SK-N-MC (cell line): ENCODE data around the gene TTC28.

Experiments
- DNase-seq: peaks from one replicate; pipeline ENCODE4 v3.0.0-alpha.2; 2011; ENCODE audit warnings: low read depth, low spot score
- H3K27ac ChIP-seq: fragments of 200-600 bp; sonication (generic); 2 replicates; pipeline ENCODE4 v1.5.1; 2016; ENCODE audit warnings: mixed run types
- H3K36me3 ChIP-seq: fragments of 200-600 bp; sonication (generic); 2 replicates; pipeline ENCODE4 v1.6.1; 2017; ENCODE audit warnings: antibody characterized with exemption, low read length, mixed read lengths; ENCODE audit not compliant: insufficient read depth
- H3K4me3 ChIP-seq: fragments of 200-600 bp; sonication (generic); 2 replicates; pipeline ENCODE4 v1.5.1; 2016
- H3K9ac ChIP-seq: fragments of 200-600 bp; sonication (generic); 2 replicates; pipeline ENCODE4 v1.8.0; 2017; ENCODE audit warnings: mixed run types, mixed read lengths; ENCODE audit not compliant: insufficient read length
- H3K9me3 ChIP-seq: fragments of 200-600 bp; sonication (generic); 2 replicates; pipeline ENCODE4 v1.6.1; 2017; ENCODE audit warnings: low read depth, mild to moderate bottlenecking, antibody characterized with exemption, low read length, moderate library complexity, mixed read lengths
- EZH2 ChIP-seq: fragments of 200-600 bp; sonication (generic); IDR thresholded peaks from one replicate; pipeline ENCODE4 v1.6.1; 2017; ENCODE audit warnings: antibody characterized with exemption
- FOXP2 ChIP-seq: optimal IDR thresholded peaks from 2 replicates; pipeline ENCODE3; 2011; ENCODE audit warnings: mild to moderate bottlenecking, moderate library complexity; ENCODE audit not compliant: insufficient read depth; ENCODE audit errors: extremely low read length, control extremely low read depth
- POLR2AphosphoS5 ChIP-seq: IDR thresholded peaks from 2 replicates; pipeline ENCODE4 v1.6.1; 2012; ENCODE audit warnings: mild to moderate bottlenecking, low read depth, low read length, borderline replicate concordance

TTC28 gene

GRCh38 chr22:28268171-28268570 is 411.5 kb downstream of the TTC28 start:
- Histone ChIP-seq H3K36me3 (no peaks in the 10 kb centered on the region), H3K9ac (no peak overlapping the region), H3K4me3 (no peak overlapping the region), H3K9me3 (no peaks in the 10 kb centered on the region), H3K27ac (no peak overlapping the region)
- DNase-seq: no peak
- TF ChIP-seq FOXP2: no peak
- TF ChIP-seq POLR2AphosphoS5: no peak
- no peak for TF ChIP-seq EZH2

GRCh38 chr22:28260619-28261018 is 419.0 kb downstream of the TTC28 start:
- TF ChIP-seq EZH2: no peak
- TF ChIP-seq FOXP2: no peak
- no peak for TF ChIP-seq POLR2AphosphoS5

GRCh38 chr22:28259774-28260312 is 419.8 kb downstream of the TTC28 start:
- no peak for TF ChIP-seq POLR2AphosphoS5
- TF ChIP-seq EZH2: no peak
- TF ChIP-seq FOXP2: no peak
- Histone ChIP-seq H3K9ac (no peak overlapping the region), H3K4me3 (no peak overlapping the region), H3K9me3 (no peaks in the 10 kb centered on the region), H3K27ac (peak overlapping the region; percentile 7; the same call in 1 of the 2 replicates), H3K36me3 (no peaks in the 10 kb centered on the region)
- no peak for DNase-seq

More at GRCh38 chr22:28260619-28261018, 419.0 kb downstream of the TTC28 start:
- no peak overlapping the region for H3K9ac ChIP-seq
- no peak for DNase-seq
- no peaks in the 10 kb centered on the region for H3K9me3 ChIP-seq
- no peaks in the 10 kb centered on the region for H3K36me3 ChIP-seq
- no peak overlapping the region for H3K27ac ChIP-seq
- H3K4me3 ChIP-seq: no peak overlapping the region

DNA sequence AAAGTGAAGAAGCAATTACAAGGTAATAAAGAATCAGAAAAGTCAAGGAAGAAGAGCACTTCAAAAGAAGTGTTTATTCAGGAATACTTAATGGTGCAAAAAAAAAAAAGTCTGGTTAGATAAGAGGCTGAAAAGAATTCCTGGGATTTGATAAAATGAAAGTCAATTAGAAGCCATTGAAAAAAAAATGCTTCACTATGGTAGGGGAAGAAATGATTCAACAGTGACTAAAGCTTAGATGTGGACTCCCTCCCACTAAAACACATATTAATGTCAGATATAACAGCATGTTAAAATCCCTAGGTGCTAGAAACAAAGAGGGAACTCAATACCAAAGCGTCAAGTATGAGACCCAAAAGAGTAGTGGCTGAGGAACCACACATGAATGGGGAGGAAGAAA is 425.2 kb downstream of the TTC28 start:
- no peak for DNase-seq
- no peak overlapping the region for H3K4me3 ChIP-seq
- no peak overlapping the region for H3K9ac ChIP-seq
- H3K36me3 ChIP-seq: no peaks in the 10 kb centered on the region
- no peaks in the 10 kb centered on the region for H3K9me3 ChIP-seq
- H3K27ac ChIP-seq: no peak overlapping the region
- TF ChIP-seq EZH2 (no peak), POLR2AphosphoS5 (no peak), FOXP2 (no peak)

GRCh38 chr22:28252539-28252938 is 427.1 kb downstream of the TTC28 start:
- no peaks in the 10 kb centered on the region for H3K9me3 ChIP-seq
- H3K27ac ChIP-seq: no peak overlapping the region
- H3K4me3 ChIP-seq: no peak overlapping the region
- no peak for TF ChIP-seq POLR2AphosphoS5
- no peak for TF ChIP-seq EZH2
- TF ChIP-seq FOXP2: no peak
- no peak for DNase-seq
- H3K36me3 ChIP-seq: no peaks in the 10 kb centered on the region
- no peak overlapping the region for H3K9ac ChIP-seq

DNA sequence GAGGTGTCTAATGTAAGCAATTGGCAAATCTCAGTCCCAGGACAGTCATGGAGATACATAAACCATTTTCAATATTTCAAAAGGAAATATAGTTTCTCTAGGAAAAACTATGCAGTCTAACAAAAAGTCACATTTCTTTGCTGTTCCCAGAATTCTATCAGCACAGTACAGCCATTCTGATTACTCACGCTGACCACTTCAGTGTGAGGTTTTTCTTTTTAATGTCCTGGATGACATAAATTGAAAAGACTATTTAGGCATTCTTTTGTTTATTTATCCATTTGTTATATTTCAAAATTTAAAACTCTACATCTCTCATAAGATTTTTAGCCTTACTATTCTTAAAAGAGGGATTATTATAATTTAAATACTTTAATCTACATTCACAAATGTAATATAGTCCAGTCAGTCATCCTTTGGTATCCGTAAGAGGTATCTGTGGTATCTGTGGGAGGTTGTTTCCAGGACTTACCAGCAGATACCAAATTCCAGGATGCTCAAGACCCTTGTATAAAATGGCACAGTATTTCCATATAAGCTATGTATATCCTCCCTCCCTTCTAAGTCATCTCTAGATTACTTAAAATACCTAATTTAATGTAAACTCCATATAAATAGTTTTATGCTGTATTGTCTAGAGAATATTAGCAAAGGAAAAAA is 429.5 kb downstream of the TTC28 start:
- Histone ChIP-seq H3K27ac (no peak overlapping the region), H3K36me3 (no peaks in the 10 kb centered on the region), H3K4me3 (no peak overlapping the region), H3K9me3 (no peaks in the 10 kb centered on the region), H3K9ac (no peak overlapping the region)
- DNase-seq: no peak
- TF ChIP-seq POLR2AphosphoS5 (no peak), FOXP2 (no peak), EZH2 (no peak)

- no peak overlapping the region for H3K27ac ChIP-seq
- no peaks in the 10 kb centered on the region for H3K9me3 ChIP-seq
- DNase-seq: no peak
- H3K4me3 ChIP-seq: no peak overlapping the region
- no peaks in the 10 kb centered on the region for H3K36me3 ChIP-seq
- TF ChIP-seq POLR2AphosphoS5 (no peak), EZH2 (no peak), FOXP2 (no peak)
- no peak overlapping the region for H3K9ac ChIP-seq
Observed at GRCh38 chr22:28249402-28249801, 430.2 kb downstream of the TTC28 start.

- no peak for DNase-seq
- no peak overlapping the region for H3K27ac ChIP-seq
- TF ChIP-seq POLR2AphosphoS5: no peak
- TF ChIP-seq FOXP2: no peak
- no peak for TF ChIP-seq EZH2
- no peak overlapping the region for H3K9ac ChIP-seq
- no peak overlapping the region for H3K4me3 ChIP-seq
- H3K9me3 ChIP-seq: no peaks in the 10 kb centered on the region
- H3K36me3 ChIP-seq: no peaks in the 10 kb centered on the region
Observed at GRCh38 chr22:28247667-28248363, 431.8 kb downstream of the TTC28 start.
